GM11168 (cell line): Measurements from ENCODE around the gene CTNND2.

Experiments used
- in situ Hi-C: fragments of 300-500 bp; cut with MboI; formaldehyde crosslinking; loops from one replicate; pipeline ENCODE4 v1.12.0; 2022; ENCODE audit warnings: low sequenced_read_pairs; ENCODE audit not compliant: unreplicated experiment

Gene CTNND2

DNA sequence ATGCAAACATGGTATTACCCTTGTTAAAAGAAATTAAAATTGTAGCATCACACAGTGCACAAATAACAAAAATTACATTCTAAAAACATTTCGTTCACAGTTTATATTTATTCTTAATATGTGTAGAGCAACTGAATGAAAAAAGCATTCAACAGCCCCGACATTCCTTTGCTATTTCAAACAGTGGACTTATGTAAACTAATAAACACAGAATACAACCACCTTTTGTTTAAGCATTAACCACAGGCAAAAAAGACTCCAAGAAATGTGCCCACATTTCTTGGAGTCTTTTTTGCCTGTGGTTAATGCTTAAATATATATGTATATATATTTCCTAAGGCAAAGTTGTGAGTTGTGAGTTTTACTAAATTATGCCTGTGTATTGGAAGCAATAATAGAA is 610.7 kb downstream of the CTNND2 start:
- in situ Hi-C loops: no loop called here

DNA sequence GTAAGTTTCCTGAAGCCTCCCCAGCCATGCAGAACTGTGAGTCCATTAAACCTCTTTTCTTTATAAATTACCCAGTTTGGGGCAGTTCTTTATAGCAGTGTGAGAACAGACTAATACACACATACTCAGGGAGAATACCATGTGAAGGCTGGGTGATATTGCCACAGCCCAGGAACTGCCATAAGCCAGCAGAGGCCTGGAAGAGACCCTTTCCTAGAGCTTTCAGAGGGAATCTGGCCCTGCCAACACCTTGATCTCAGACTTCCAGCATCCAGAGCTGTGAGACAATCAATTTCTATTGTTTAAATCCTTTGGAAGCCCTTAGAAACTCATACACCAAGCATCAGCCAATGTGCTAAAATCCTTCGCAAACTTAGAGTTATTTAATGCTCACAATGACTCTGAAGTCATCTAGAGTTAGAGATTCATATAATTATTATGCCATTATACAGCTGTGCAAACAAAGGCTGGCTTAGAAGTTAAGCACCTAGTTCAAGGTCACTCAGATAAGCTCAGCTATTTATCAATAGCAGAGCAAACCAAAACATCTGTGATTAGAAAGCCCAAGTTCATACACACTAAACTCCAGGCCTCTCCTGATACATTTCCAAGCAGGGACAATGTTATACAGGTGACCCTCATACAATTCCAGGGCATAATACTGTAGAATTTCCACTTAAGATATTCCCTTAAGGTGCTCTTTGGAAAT is 611.4 kb downstream of the CTNND2 start:
- in situ Hi-C loops: no loop called here

DNA sequence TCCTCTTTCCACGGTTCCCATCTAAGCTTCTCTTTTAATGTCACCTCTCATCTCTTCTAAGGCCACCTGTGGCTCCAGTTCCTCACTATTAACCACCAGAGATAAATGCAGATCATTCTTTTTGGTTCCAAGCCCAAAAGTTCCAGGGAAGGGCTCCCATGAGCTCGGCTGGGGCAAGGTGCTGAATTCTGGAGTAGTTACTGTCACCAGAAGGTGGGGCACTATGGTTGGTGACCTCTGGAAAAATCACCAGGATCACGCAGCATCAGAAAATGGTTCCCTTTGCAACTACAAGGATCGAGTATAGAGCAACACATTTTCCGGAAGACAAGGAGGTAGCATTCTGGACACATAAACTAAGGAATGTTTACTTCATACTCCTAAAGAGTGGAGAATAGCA is 614.5 kb downstream of the CTNND2 start:
- in situ Hi-C loops: no loop called here

DNA sequence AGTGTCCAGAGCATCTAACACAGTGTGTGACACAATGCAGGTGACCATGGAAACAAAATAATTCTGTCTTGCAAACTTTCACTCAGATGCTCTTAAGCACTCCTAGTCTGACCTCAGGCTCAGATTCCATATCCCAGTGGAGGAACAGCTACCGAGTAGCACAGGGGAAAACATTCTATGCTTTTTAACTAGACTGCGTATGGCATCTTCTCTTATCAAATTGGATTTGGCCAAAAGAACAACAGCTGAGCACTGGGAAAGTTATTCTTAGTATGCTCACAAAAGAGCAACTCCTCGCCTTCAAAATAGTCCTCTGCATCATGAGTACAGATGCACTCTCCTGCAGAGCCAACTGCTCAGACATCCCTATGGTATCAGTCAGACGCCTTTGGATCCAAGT is 615.0 kb downstream of the CTNND2 start:
- in situ Hi-C loops: no loop called here

DNA sequence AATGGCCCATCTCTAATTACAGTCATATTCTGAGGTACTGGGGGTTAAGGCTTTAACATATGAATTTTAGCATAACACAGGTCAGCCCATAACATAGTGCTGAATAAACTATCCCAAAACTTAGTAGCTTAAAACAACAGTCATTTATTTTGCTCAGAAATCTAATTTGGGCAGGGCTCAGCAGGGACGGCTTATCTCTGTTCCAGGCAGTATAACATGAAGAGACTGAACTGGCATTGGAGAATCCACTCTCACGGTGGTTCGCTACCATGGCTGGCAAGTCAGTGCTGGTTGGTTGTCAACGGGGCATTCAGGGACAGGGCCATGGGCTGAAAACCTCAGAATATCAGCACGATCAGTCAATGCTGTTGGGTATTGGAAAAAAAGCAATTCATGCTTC is 622.4 kb downstream of the CTNND2 start:
- in situ Hi-C loops: no loop called here

DNA sequence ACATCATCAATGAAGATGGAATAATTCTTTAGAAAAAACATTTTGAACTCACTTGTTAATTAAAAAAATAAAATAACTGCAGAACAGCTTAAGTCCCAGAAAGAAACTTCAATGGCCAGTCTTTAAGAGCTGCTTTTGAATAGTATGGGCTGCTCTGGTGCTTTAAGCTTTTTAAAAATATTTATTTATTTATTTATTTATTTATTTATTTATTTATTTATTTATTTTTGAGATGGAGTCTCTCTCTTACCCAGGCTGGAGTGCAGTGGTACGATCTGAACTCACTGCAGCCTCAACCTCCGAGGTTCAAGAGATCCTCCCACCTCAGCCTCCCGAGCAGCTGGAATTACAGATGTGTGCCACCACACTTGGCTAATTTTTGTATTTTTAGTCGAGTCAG is 626.9 kb downstream of the CTNND2 start:
- in situ Hi-C loops: no loop called here

DNA sequence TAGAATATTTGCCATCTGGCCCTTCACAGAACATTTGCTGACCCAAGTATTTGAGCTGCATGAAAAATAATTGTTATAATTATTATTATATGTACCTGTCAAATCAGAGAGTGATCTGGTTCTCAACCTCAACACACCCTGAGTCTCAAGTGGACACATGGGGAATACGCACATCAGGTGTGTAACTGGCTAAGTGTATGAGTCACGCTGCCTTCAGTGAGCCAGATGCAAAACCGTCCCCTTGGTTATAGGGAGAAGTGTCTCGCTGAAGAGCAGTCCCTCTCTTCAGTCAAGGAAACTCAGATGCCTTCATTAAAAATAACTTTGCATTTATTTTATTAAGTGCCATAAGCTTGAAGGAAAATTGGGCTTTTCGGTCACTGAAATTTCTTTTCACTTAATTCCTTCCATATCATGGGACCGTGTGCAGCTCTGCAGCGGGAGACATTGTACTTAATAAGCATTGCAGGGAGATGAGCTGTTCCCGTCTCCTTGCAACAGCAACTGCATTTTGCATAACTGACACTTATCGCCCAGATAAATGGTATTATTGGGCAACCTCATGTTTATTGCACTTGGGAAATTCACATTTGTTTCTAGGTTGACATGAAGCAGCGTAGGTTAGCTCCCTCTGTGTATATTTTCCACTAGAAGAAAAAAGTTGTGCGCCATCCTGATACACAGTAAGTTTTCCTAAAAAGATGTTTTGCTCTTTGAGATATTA is 630.9 kb downstream of the CTNND2 start:
- in situ Hi-C loops: no loop called here

DNA sequence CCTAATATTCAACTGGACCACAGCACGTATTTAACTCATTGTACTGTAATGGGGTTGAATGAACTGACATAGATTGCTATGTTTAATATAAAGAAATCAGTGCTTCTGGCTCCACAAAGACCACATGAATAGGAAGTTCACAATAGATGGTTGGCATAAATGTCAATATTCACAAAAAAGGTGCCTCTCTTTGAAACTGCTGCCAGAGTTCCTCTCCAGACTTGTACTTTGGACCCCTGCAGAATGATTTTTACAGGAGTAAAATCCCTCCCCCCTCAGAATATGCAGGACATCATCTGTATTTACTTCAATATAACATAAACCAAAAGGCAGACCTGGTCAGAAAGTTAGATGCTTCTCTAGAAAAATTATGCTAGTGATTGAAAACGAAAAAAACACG is 634.7 kb downstream of the CTNND2 start:
- in situ Hi-C loops: no loop called here

DNA sequence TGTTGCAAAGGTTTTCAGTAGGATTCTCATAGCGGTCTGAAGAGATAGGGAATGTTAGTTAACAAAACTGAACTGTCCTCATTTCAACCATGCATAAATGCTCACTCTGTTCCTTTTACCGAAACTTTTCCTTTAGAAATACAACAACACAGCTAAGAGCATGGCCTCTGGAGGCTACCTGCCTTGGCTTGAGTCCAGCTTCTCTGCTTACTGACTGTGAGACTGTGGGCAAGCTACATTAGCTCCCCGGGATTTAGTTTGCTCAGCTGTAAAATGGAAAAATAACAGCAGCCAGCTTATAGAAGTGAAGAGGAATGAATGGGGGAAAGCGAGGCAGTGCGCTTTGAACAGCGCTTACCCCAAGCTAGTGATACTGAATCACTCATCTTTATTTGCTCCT is 635.4 kb downstream of the CTNND2 start:
- in situ Hi-C loops: no loop called here

DNA sequence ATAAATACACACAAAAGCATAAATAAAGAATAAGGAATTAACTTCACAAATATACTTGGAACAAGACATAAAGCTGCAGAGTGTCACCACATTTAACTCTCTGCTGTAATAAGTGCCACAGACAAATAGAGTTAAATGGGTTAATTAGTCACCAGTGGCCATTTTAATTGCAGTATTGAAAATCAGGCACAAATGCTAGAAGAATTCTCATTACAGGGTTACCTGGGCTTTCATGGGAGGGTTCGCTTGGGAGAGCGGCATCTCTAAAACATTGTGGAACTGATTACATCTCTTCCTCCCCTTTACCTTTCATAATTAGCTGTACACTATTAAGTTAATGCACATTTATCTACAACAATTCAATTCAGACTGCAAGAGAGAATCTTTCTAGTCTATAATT is 637.9 kb downstream of the CTNND2 start:
- in situ Hi-C loops: no loop called here

DNA sequence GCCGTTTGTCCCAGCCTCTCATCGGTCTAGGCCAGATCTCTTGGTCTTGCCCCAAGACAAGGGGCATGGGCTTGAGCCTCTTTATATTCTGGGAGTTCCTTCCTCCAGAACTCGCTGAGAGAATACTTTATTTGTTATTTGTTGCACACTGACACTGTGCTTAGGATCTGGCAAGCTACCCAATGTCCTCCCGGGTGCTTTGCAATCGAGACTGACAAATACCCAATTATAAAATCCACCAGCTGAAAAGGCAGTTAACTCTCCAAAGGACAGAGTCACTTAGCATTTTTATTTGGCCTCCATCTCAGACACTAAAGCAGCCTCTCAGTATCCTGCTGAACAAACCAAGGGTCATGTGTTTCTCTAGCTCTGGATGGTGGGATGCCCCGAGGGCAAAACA is 643.0 kb downstream of the CTNND2 start:
- in situ Hi-C loops: no loop called here

DNA sequence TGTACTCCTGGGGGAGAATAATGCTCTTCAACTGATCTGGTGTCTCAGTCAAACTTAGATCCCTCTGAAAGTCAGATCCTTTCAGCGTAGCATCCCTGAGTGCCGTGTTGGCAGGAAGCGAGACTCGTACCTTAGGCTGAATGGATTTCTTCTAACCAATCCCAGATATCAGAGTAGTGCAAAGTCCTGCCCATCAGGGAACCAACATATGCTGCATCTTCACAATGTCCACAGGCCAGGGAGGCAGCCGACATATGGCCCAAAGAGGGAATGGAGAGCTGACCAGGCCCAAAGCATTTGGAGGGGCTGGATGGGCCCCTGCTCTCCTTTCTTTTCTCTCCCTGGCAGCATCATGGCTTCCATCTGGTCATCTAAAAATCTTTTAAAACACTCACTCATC is 646.2 kb downstream of the CTNND2 start:
- in situ Hi-C loops: no loop called here

DNA sequence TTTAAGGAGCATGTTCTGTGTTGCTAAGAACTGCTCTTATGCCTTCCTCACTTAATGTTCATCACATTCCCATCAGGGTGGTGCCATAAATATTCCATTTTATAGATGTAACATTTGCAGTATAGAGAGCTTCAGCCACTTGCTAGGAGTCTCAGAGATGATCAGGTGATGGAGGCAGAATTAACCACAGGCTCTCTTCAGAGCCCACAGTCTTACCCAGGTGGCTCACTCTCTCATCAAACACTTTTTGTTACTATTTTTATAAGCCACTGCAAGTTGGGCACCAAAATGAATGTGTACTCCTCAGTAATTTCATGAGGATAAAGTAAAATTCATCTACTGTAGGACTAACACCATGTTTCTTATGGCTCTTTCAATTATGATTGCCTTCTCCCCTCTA is 651.7 kb downstream of the CTNND2 start:
- in situ Hi-C loops: no loop called here

DNA sequence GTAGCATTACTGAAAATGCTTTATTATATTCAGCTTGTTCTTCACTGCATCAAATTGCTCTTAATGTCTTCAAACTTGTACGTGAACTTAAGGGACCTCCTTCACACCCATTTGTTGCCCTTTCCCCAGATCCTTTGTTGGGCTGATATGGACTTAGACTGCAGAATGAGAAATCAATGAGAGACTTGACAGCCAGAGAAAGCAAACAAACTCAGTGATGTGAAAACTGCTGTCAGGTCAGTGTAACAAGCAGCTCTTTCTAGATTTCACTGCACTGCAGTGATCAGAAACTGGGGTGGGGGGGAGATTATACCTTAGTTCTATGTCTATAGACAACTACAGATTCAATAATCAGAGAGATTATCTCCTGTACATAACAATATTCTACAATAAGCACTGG is 652.2 kb downstream of the CTNND2 start:
- in situ Hi-C loops: no loop called here

DNA sequence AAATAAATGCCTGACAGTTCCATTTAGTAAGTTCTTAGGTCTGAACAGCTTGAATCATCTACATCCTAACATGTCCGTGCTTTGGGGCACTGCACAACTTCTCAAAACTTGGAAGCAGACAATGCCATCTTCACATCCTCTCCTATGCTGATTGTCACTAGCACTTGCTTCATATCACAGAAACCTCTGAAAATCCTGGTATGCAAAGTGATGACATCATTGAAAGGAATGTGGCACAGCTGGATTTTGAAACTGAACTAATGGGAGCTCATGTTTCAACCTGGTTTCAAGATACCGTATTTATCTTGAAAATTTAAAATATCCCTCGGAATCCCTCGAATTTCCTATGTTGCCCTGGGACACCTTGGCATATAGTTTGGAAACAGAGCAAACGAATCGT is 653.0 kb downstream of the CTNND2 start:
- in situ Hi-C loops: no loop called here

DNA sequence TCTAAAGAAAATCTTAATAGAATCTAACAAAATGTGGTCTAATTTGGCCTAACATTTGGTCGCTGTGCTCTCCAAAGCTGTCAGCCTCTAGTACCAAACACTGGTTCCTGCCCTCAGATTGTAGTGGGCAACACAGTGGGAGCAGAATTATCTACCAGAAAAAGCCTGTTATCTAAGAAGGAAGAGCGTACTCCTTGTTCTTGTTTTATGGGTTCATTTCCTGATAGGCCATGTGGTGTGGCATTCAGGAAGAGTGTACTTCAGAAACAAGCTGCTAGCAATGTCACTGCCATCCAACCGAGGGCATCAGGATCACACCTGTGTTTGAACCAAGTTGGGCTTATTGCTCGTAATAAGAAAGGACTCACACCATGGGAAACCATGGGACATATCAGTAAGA is 655.3 kb downstream of the CTNND2 start:
- in situ Hi-C loops: no loop called here

DNA sequence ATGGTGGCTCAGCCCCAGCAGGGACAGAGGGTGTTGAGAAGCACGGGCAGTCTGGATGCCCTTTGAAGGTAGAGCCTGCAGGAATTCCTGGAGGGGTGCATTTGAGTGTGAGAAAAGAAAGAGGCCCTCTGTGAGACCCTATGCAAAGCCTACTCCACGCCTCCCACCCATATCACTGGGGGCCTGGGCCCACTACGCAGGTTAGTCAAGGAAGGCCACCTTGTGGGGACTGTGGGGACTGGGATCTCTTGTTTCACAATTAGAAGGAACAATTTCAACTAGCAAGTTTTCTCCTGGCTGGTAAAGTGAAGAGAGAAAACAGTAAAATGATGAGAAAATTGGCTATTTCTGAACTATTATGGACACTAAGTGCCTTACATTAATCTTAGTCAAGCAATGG is 657.0 kb downstream of the CTNND2 start:
- in situ Hi-C loops: no loop called here

DNA sequence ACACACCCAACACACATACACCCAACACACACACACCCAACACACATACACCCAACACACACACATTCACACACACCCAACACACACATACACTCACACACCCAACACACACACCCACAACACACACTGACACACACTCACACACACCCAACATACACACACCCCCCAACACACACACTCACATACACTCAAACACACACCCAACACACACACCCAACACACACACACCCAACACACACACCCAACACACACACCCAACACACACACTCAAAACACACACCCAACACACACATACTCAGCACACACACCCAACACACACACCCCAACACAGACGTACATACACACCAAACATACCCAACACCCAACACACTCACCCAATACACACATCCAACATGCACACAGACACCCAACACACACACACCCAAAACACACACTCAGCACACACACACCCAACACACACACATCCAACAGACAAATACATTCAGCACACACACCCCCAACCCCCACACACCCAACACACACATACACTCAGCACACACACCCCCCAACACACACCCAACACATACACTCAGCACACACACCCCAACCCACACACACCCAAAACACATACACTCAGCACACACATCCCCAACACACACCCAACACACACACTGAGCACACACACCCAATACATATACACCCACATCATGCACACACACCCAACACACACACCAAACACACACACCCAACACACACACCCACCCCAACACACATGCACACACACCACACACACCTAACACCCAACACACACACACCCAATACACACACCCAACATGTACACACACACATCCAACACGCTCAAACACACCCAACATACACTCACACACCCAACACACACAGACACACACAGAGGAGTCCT is 663.7 kb downstream of the CTNND2 start:
- in situ Hi-C loops: no loop called here

DNA sequence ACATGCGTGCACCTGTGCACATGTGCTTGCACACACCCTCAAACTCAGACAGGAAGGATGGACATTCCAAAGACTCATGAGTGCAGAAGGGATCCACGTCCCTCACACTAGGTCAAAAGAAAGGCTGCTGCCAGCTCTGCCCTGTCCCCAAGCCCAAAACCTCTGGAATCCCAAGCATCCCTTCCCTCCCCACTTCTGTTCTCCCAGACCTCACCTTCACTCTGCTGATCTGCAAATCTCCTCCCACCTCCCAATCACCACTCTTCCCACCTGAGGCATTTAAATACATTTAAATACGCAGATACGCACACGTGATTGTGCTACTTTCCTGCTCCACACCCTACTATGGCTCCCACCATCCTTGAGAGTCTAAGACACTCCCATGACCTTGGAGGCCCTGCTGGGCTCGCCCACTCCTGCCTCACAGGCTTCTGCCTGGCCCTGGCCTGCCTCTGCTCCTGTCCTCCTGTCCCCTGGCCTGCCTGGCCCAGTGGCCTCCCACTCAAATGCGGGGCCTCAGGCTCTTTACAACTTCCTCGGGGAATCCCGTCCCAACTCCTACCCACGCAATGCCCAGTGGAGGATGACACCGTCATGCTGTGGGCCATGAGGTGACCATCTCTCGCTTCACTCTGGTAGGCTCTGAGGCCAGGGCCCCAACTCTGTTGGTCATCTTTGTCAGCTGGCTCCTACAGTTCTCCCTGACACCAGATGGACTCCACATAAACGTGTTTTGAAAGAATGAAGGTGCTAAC is 664.8 kb downstream of the CTNND2 start:
- in situ Hi-C loops: no loop called here

DNA sequence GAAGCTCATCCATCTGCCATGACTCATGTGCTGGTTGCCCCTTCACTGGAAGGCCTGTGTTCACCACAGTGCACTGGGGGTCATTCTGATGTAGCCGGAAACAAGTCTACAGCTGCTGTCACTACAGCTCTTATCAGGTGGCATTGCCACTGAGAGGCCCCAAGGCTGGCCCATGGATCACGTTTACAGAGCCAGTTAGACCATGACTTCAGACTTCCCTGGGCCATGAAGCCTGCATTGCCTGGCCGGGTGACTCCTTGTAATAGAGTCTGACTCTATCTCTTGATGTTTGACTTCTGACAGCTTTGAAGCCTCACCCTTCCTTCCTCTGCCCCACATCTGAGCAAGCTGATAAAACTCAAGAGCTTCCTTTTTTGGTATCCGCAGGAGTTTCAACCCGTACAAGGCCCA is 669.7 kb downstream of the CTNND2 start:
- in situ Hi-C loops: no loop called here
